Spinal cord (tissue), 10 donors: Measurements from ENCODE around the gene SPECC1L. TPM values are rescaled to one million over a fixed set of nuclear protein-coding genes. Genes with fewer than 3 reads are reported as not detected.
"Not testable (repeated sequence)": the region's sequence is repeated elsewhere in the genome, so short reads cannot be mapped to it uniquely, and the experiment has no call there.

Experiments
- DNase-seq, 6 donors: peaks; one replicate each; pipeline versions ENCODE4 v3.0.0 to v3.0.0-alpha.2; 2013 to 2015; ENCODE audit warnings: low spot score in 6 of 6, low read depth in 4 of 6
- H3K27ac ChIP-seq: one replicate; pipeline ENCODE4 v1.5.1; 2013; ENCODE audit warnings: low read depth, low read length, control low read depth
- H3K27me3 ChIP-seq: one replicate; pipeline ENCODE4 v1.6.1; 2013; ENCODE audit warnings: low read length; ENCODE audit not compliant: control insufficient read depth, insufficient read depth
- H3K36me3 ChIP-seq: one replicate; pipeline ENCODE4 v1.6.1; 2013; ENCODE audit warnings: low read length; ENCODE audit not compliant: control insufficient read depth, insufficient read depth
- H3K4me1 ChIP-seq: one replicate; pipeline ENCODE4 v1.6.1; 2013; ENCODE audit warnings: low read length; ENCODE audit not compliant: control insufficient read depth, insufficient read depth
- H3K4me3 ChIP-seq: one replicate; pipeline ENCODE4 v1.5.1; 2013; ENCODE audit warnings: low read depth, low read length, control low read depth
- H3K9me3 ChIP-seq: one replicate; pipeline ENCODE4 v1.6.1; 2013; ENCODE audit warnings: low read length; ENCODE audit not compliant: control insufficient read depth, insufficient read depth
- WGBS: methylation state at CpG from one replicate; pipeline ENCODE4 v1.1.5; 2013; ENCODE audit warnings: missing lambda C conversion rate; ENCODE audit not compliant: insufficient coverage; 5-methylcytosine and 5-hydroxymethylcytosine counted together
- polyA plus RNA-seq, 2 donors: library from polyadenylated mRNA; unstranded; fragments of 120-200 nt; gene quantifications; one replicate each; pipeline ENCODE4 v1.2.1, GENCODE V29; 2013; ENCODE audit not compliant: insufficient read length in 2 of 2
- total RNA-seq, 2 donors: library from RNA; depleted of rRNA in 1 of 2; stranded (reverse); fragments of 120-200 nt in 1 of 2; fragments of >200 nt in 1 of 2; gene quantifications; one replicate each; pipeline versions ENCODE4 v1.2.3 to v1.2.4, GENCODE V29; 2013 to 2014
- donor health status: healthy.

The SPECC1L gene
- total and polyA plus RNA-seq, 4 donors, result 37.0 to 50.5 (median 38.6) TPM

DNA sequence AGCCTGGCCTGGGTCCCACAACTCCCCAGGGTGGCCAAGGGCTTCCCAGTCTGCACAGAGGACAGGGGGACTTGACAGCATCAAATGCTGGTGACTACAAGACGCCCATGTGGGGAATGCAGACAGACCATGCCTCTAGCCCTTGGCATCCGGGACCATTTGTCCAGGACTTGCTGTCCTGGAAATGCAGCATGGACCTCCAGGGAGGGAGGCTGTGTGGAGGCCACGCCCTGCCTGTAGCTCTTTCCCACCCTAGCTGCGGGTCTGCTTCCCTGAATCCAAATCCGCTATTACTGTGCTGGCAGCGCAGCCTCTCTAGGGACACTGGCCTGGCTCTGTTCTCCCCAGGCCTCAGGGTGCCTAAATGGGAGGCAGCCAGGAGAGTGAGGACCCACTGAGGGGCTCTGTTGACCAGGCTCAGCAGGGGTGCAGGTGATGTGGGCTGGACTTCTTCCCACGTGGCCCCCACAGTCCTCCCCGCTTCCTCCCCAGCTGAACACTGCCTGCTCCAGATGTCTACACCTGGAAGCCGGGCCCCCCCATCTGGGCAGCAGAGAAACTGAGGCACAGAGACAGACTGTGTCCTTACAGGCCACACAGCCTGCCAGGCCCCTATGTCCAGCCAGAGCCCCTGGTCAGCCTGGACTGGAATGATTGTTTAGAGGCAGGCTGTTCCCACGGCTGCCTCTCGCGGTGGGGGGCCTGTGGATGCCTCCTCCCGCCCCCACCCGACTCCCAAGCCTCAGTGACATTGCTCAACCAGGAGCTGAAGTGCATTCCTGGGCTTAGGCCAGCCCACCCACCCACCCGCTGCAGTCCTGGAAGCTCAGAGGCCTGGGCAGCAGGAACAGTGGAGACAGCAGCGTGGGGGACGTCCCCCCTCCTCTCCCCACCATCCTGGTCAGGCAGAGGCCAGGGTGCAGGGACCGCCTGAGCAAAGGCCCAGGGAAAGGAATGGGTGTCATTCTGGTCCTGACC is 24.8 kb upstream of the SPECC1L start:
- not testable (repeated sequence) for H3K27me3 ChIP-seq, H3K36me3 ChIP-seq, H3K4me3 ChIP-seq, H3K9me3 ChIP-seq
- Histone ChIP-seq H3K27ac (peak overlapping the region; percentile 33), H3K4me1 (peaks cover 51% of the 10 kb centered on the region)
- DNase-seq, result peak in 1 of 6 donors; percentile 30
- WGBS, result 60% methylated on average over 7 of the region's 18 CpGs

DNA sequence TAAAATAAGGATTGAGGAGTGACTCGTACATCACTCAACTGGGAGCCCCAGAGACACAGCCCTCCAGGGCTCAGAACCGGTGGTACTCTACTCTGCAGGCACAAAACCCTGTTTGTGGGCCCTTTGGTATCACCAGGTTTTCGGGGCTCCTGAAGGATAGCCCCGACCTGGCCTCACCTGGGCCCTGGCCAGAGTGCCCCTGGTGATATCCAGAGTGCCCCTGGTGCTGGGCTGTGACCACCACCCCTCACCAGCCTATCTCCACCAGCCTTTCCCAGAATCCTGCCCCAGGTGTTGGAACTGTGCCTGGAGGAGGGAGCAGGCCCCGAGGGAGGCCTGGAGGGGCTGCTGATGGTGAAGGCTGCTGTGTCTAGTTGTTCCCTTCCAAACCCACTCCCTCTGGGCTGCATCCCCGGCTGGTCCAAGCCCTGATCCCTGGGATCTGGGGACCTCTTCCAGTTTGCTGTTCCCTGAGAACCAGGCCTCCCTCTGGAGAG is 23.6 kb upstream of the SPECC1L start:
- Histone ChIP-seq H3K4me3 (no peak overlapping the region), H3K27me3 (no peaks in the 10 kb centered on the region), H3K9me3 (no peaks in the 10 kb centered on the region), H3K36me3 (no peaks in the 10 kb centered on the region), H3K27ac (no peak overlapping the region), H3K4me1 (peaks cover 51% of the 10 kb centered on the region)
- DNase-seq, result no peak
- 79% methylated on average over 5 of the region's 6 CpGs for WGBS

DNA sequence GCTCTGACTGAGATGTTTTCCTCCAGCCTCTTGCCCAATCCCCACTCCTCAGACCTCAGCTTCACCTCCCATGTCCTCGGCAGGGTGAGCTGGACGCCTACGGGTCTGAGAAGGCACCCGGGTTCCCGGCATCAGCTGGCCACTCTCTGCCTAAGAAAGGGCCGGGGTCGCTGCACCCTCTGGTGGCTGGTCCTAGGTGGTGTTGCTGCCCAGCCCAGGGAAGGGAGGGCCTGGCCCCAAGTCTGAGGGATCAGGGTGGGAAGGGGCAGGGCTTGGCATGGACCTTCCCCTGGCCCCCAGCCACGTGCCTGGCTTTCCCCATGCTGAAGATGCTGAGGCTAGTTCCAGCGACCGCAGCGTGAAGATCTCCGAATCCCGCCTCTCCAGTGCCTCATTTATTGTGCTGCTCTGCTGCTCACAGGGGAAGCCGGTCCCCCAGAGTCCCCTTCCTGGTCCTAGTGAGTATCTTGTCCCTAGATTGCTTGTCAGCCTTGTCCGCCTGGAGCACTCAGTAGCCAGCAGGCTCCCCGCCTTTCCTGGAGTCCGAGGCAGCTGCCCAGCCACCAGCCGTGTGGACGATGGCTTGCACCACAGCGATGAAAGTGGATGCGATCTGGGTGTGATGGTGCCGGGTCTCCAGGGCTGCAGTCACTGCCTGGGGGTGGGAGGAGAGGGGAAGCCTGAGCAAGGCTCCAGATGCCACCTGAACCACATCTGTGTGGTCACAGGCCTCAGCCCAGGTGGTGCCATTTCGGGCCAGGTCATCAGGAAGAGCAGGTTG is 22.9 kb upstream of the SPECC1L start:
- Histone ChIP-seq H3K9me3 (no peaks in the 10 kb centered on the region), H3K4me1 (peaks cover 45% of the 10 kb centered on the region), H3K4me3 (no peak overlapping the region), H3K27me3 (no peaks in the 10 kb centered on the region), H3K36me3 (no peaks in the 10 kb centered on the region), H3K27ac (peak overlapping the region; percentile 25)
- 24% methylated on average over 20 of the region's 23 CpGs for WGBS
- peak in 5 of 6 donors; percentile 46 to 90 (median 61) for DNase-seq

GRCh38 chr22:24248611-24249010 is 22.0 kb upstream of the SPECC1L start:
- H3K27ac ChIP-seq, DNase-seq, H3K36me3 ChIP-seq, H3K4me3 ChIP-seq, H3K9me3 ChIP-seq, H3K27me3 ChIP-seq: not testable (repeated sequence)
- 100% methylated on average over 2 of the region's 15 CpGs for WGBS
- peaks cover 37% of the 10 kb centered on the region for H3K4me1 ChIP-seq

DNA sequence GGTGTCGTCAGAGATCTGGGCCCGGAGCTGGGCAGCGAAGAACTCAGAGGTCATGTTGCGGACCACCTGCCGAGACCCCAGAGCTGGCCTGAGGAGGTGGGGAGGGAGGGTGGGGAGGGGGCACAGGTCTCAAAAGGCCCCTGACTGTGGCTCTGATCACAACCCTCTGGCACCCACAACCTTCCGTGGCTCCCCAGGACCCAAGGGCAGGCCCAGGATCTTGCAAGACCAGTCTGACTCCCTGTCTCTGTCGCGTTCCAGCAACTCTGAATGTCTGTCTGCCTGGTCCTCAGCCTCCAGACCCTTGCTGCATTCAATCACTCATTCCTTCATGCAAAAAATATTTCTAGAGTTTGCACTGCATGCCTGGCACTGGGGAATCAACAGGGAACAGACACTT is 21.2 kb upstream of the SPECC1L start:
- DNase-seq, H3K4me3 ChIP-seq, H3K27ac ChIP-seq, H3K36me3 ChIP-seq, H3K9me3 ChIP-seq, H3K27me3 ChIP-seq: not testable (repeated sequence)
- H3K4me1 ChIP-seq, result peaks cover 30% of the 10 kb centered on the region
- no CpG with 5 or more reads among the region's 8 CpGs for WGBS

GRCh38 chr22:24251286-24251685 is 19.3 kb upstream of the SPECC1L start:
- not testable (repeated sequence) for H3K9me3 ChIP-seq, H3K27me3 ChIP-seq, H3K36me3 ChIP-seq, H3K4me3 ChIP-seq, DNase-seq, H3K27ac ChIP-seq
- H3K4me1 ChIP-seq, result peaks cover 16% of the 10 kb centered on the region
- no CpG with 5 or more reads among the region's 28 CpGs for WGBS

DNA sequence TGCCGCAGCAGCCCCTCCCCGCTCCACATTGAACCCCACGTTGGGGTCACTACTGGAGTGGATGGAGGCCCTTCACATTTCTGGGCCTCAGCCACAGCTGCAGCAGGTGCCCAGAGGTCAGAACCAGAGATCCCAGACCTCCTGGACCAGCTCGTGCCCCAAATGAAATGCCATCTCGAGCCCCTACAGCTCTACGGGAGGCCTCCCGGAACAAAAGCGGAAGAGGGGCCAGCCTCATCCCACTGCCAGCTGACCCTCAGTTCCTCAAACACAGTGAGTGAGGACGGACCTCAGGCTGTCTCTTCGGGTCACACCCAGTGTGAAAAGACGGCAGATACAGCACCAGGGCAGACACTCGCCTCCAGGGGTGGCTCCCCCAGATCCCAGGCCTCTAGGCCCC is 17.5 kb upstream of the SPECC1L start:
- not testable (repeated sequence) for H3K27me3 ChIP-seq, H3K4me1 ChIP-seq, H3K9me3 ChIP-seq, H3K27ac ChIP-seq, DNase-seq, H3K4me3 ChIP-seq, H3K36me3 ChIP-seq
- WGBS, result 80% methylated on average over 11 of the region's 12 CpGs

GRCh38 chr22:24256136-24256535 is 14.5 kb upstream of the SPECC1L start:
- H3K36me3 ChIP-seq, H3K4me1 ChIP-seq, H3K27ac ChIP-seq, DNase-seq, H3K9me3 ChIP-seq, H3K27me3 ChIP-seq, H3K4me3 ChIP-seq: not testable (repeated sequence)
- no CpG with 5 or more reads among the region's 13 CpGs for WGBS

GRCh38 chr22:24256736-24257135 is 13.9 kb upstream of the SPECC1L start:
- not testable (repeated sequence) for H3K9me3 ChIP-seq, H3K27me3 ChIP-seq, H3K4me3 ChIP-seq, H3K36me3 ChIP-seq, DNase-seq, H3K27ac ChIP-seq, H3K4me1 ChIP-seq
- WGBS, result 98% methylated on average over 5 of the region's 7 CpGs
